Stimulated activated effector memory CD8-positive, alpha-beta T cell treated with anti-CD3 and anti-CD28 coated beads, Interleukin-12 subunit alpha, Interleukin-12 subunit beta, amount 100 ng/mL, for 72 hours (primary cell): ENCODE data around the gene TEAD3.
A peak's percentile ranks its signal among the peaks of the same experiment; 100 is the strongest.
"Not testable (repeated sequence)": the region's sequence is repeated elsewhere in the genome, so short reads cannot be mapped to it uniquely, and the experiment has no call there.

Experiments
- ATAC-seq: fragments of 150-1000 bp; cut with Tn5 transposase; 2 replicates; pipeline ENCODE4 v1.10.0; 2021
- DNase-seq, 2 donors: peaks; one replicate each; pipeline ENCODE4 v3.0.0; 2021 to 2022; ENCODE audit warnings: low spot score in 2 of 2
- H3K27ac Mint-ChIP-seq: one replicate; pipeline ENCODE4 v1.8.0; 2022; ENCODE audit warnings: mild to moderate bottlenecking, mixed read lengths
- H3K36me3 Mint-ChIP-seq: one replicate; pipeline ENCODE4 v1.8.0; 2022; ENCODE audit warnings: mild to moderate bottlenecking, mixed read lengths
- H3K4me1 Mint-ChIP-seq: one replicate; pipeline ENCODE4 v1.8.0; 2022; ENCODE audit warnings: mixed read lengths
- H3K4me3 Mint-ChIP-seq: one replicate; pipeline ENCODE4 v1.8.0; 2022; ENCODE audit warnings: mild to moderate bottlenecking, mixed read lengths
- H3K9me3 Mint-ChIP-seq: one replicate; pipeline ENCODE4 v1.8.0; 2022; ENCODE audit warnings: mixed read lengths

Gene TEAD3

DNA sequence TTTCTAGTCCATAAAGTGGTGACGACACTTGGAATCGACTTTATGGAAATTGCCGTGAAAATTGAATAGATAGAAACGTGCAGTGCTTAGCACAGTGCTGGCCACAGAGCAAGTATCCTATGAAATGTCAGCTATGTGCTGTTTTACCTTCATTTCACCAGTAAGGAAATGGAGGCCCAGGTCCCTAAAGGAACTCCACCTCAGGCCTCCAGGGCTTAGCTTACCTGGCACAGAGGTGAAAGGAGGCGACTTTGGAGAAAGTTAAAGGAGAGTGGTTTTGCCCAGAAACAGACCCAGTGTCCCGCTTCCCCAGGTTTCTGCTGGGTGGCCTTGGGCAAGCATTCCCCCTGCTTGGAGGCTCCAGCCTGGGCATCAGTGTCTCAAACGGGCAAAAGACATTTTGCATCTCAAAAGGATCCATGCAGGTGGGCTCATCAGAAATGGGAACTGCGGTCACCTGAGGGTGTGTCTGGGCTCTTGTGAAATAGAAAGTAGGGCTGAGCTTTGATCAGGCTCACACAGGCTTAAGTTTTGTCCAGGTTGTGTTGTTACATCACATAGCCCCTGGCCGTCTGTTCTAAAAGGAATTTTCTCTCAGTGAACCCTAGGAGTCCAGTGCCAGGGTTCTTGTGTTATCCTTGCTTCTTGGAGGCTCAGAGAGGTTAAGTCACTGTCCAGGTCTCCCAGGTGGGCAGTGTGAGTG is 22.6 kb upstream of the TEAD3 start:
- Mint-ChIP-seq H3K36me3 (peaks cover 5% of the 10 kb centered on the region), H3K4me1 (peaks cover 36% of the 10 kb centered on the region), H3K4me3 (no peak overlapping the region), H3K9me3 (no peaks in the 10 kb centered on the region), H3K27ac (peak overlapping the region; percentile 74)
- no peak for DNase-seq
- no peak for ATAC-seq

GRCh38 chr6:35518566-35519312 is 21.9 kb upstream of the TEAD3 start:
- ATAC-seq (no peak), DNase-seq (no peak)
- Mint-ChIP-seq H3K9me3 (no peaks in the 10 kb centered on the region), H3K4me3 (no peak overlapping the region), H3K27ac (no peak overlapping the region), H3K36me3 (peaks cover 5% of the 10 kb centered on the region), H3K4me1 (peaks cover 29% of the 10 kb centered on the region)

GRCh38 chr6:35517978-35518377 is 21.1 kb upstream of the TEAD3 start:
- H3K27ac Mint-ChIP-seq, H3K4me3 Mint-ChIP-seq, ATAC-seq, H3K9me3 Mint-ChIP-seq, DNase-seq, H3K36me3 Mint-ChIP-seq: not testable (repeated sequence)
- H3K4me1 Mint-ChIP-seq, result peaks cover 22% of the 10 kb centered on the region

DNA sequence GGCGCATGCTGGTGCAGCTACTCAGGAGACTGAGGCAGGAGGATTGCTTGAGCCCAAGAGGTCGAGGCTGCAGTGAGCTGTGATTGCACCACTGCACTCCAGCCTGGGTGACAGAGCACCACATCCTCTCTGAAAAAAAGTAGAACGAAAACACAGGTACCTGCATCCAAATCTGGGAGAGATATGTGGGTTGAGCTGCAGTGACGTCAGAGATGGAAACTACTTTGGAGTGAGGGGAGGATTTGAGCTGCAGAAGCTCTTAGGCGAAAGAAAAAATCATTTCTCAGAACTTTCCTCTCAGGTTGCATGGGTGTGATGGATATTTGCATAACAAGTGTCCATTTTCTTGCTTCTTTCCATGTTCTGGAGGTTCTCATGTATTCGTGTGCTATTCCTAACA is 19.8 kb upstream of the TEAD3 start:
- Mint-ChIP-seq H3K4me1 (peaks cover 9% of the 10 kb centered on the region), H3K36me3 (no peaks in the 10 kb centered on the region), H3K27ac (no peak overlapping the region), H3K9me3 (no peaks in the 10 kb centered on the region), H3K4me3 (no peak overlapping the region)
- ATAC-seq, result no peak
- no peak for DNase-seq

GRCh38 chr6:35515939-35516338 is 19.1 kb upstream of the TEAD3 start:
- ATAC-seq, H3K9me3 Mint-ChIP-seq, H3K4me1 Mint-ChIP-seq, H3K27ac Mint-ChIP-seq, H3K4me3 Mint-ChIP-seq, DNase-seq, H3K36me3 Mint-ChIP-seq: not testable (repeated sequence)

GRCh38 chr6:35514587-35514986 is 17.7 kb upstream of the TEAD3 start:
- ATAC-seq (no peak), DNase-seq (no peak)
- Mint-ChIP-seq H3K27ac (no peak overlapping the region), H3K4me1 (no peaks in the 10 kb centered on the region), H3K9me3 (no peaks in the 10 kb centered on the region), H3K4me3 (no peak overlapping the region), H3K36me3 (no peaks in the 10 kb centered on the region)

- Mint-ChIP-seq H3K27ac (no peak within 1 kb of the TSS), H3K4me1 (no peaks in the 10 kb centered on the region), H3K9me3 (no peaks in the 10 kb centered on the region), H3K4me3 (no peak within 1 kb of the TSS), H3K36me3 (no peaks in the 10 kb centered on the region)
- ATAC-seq (no peak), DNase-seq (no peak)
These were observed 15.9 kb upstream of the TEAD3 start, which contains the start of gene TULP1 for GRCh38 chr6:35512740-35513139. Gene TULP1 (minus strand): TSS chr6:35512896. CDS start chr6:35512858, 38 bp downstream.

DNA sequence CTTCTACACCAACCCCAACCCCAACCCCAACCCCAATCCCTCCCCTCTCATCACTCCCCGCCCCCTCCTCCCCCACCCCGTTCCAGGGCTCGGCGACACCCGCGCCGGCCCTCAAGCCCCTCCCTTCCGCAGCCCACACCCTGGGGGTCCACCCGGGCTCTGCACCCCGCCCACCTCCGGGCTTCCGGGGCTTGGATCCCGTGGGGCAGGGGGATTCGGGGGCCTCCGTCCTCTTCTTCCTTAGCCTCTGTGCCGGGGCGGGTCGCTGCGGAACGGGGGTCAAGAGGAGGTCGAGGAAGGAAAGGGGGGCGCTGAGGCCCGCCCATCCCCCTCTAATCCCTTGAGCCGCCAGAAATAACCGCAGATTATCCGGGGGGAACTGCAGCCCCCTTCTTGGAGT is 15.1 kb upstream of the TEAD3 start:
- ATAC-seq, result no peak
- Mint-ChIP-seq H3K9me3 (no peaks in the 10 kb centered on the region), H3K4me1 (no peaks in the 10 kb centered on the region), H3K36me3 (no peaks in the 10 kb centered on the region), H3K4me3 (no peak overlapping the region), H3K27ac (no peak overlapping the region)
- DNase-seq, result no peak

DNA sequence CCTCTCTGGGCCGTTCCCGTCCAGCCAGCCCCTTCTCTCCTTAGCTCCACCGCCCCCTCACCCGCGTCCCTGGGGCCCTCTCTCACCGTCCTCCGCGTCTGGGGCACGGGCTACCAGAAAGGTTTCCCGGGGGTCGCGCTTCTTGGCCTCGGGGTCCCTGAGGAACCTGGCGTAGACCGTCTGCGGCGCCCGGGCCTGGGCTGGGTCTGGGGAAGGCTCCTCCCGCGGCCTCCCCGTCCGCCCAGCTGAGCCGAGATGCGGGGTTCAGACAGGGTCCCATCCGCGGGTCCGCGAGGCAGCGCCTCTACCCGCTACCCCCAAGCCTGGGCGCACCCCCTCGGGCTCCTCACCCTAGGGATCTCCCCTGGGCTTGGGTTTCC is 14.7 kb upstream of the TEAD3 start:
- Mint-ChIP-seq H3K9me3 (no peaks in the 10 kb centered on the region), H3K36me3 (no peaks in the 10 kb centered on the region), H3K4me1 (no peaks in the 10 kb centered on the region), H3K27ac (peak overlapping the region; percentile 60), H3K4me3 (no peak overlapping the region)
- ATAC-seq (no peak), DNase-seq (no peak)

GRCh38 chr6:35510916-35511561 is 14.2 kb upstream of the TEAD3 start:
- ATAC-seq, result no peak

DNA sequence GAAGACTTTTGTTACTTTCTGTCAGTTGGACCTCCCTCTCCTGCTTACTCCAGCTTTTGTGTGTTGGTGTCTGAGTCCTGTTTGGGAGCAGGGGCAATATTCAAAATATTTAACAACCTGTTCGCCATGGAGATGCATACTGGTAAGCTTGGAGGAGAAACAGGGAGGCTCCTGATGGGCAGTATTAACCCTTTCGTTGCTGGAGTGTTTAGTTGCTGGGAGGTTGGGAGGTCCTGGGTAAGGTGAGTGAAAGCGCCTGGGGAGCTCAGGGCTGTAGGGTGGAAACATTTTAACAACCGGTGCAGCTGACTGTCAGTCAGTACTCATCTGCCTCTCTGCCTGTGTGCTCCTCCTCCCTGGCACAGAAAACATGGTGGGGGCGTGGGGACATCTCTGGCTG is 11.7 kb upstream of the TEAD3 start:
- no peak for DNase-seq
- Mint-ChIP-seq H3K4me3 (no peak overlapping the region), H3K9me3 (no peaks in the 10 kb centered on the region), H3K36me3 (no peaks in the 10 kb centered on the region), H3K4me1 (no peaks in the 10 kb centered on the region), H3K27ac (no peak overlapping the region)
- no peak for ATAC-seq

More at GRCh38 chr6:35510916-35511561, 14.2 kb upstream of the TEAD3 start:
- Mint-ChIP-seq H3K4me3 (no peak overlapping the region), H3K9me3 (no peaks in the 10 kb centered on the region), H3K27ac (peak overlapping the region; percentile 60), H3K4me1 (no peaks in the 10 kb centered on the region), H3K36me3 (no peaks in the 10 kb centered on the region)
- DNase-seq, result no peak

GRCh38 chr6:35508027-35508426 is 11.1 kb upstream of the TEAD3 start:
- H3K4me1 Mint-ChIP-seq, result no peaks in the 10 kb centered on the region
- H3K36me3 Mint-ChIP-seq, result no peaks in the 10 kb centered on the region
- ATAC-seq, result no peak
- H3K4me3 Mint-ChIP-seq, result no peak overlapping the region
- no peak overlapping the region for H3K27ac Mint-ChIP-seq
- no peak for DNase-seq
- no peaks in the 10 kb centered on the region for H3K9me3 Mint-ChIP-seq

DNA sequence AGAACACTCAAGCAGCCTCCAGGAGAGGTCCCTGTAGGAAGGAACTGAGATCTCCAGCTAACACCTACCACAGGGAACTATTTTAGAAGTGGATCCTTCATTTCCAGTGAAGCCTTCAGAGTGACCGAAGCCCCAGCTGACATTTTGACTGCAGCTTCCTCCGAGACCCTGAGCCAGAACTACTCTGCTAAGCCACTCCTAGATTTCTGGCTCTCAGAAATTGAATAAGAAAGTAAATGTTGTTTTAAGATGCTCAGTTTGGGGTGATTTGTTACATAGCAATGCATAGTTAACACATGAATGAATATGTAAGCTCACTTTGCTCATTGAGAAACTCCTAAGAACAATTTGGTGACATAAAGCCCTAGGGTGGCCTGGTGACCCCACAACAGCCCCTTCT is 10.3 kb upstream of the TEAD3 start:
- H3K27ac Mint-ChIP-seq, result no peak overlapping the region

DNA sequence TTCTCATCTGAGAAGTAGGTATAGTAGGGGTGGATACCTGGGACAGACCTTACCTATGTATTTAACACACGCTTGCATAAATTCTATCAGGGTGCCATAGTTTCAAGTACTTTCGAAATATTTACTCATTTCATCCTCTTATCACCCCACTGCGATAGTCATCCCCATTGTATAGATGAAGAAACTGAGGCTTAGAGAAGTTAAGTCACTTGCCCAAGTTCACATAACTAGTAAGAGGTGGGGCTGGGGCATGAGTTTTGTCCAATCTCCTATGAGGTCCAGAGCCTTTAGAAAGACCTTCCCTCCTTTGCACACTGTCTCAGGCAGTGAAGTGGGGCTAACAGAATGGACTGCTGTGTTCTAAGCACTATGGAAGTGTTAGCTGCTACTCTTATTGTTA is 9.7 kb upstream of the TEAD3 start:
- no peaks in the 10 kb centered on the region for H3K36me3 Mint-ChIP-seq
- H3K4me3 Mint-ChIP-seq, result no peak overlapping the region
- no peaks in the 10 kb centered on the region for H3K9me3 Mint-ChIP-seq
- no peak overlapping the region for H3K27ac Mint-ChIP-seq
- no peaks in the 10 kb centered on the region for H3K4me1 Mint-ChIP-seq
- ATAC-seq (no peak), DNase-seq (no peak)

More for the DNA sequence above, 10.3 kb upstream of the TEAD3 start:
- Mint-ChIP-seq H3K4me3 (no peak overlapping the region), H3K36me3 (no peaks in the 10 kb centered on the region), H3K9me3 (no peaks in the 10 kb centered on the region), H3K4me1 (no peaks in the 10 kb centered on the region)
- no peak for DNase-seq
- no peak for ATAC-seq

GRCh38 chr6:35505999-35506412 is 9.1 kb upstream of the TEAD3 start:
- DNase-seq (no peak), ATAC-seq (no peak)
- Mint-ChIP-seq H3K27ac (no peak overlapping the region), H3K4me1 (no peaks in the 10 kb centered on the region), H3K4me3 (no peak overlapping the region), H3K36me3 (no peaks in the 10 kb centered on the region), H3K9me3 (no peaks in the 10 kb centered on the region)

DNA sequence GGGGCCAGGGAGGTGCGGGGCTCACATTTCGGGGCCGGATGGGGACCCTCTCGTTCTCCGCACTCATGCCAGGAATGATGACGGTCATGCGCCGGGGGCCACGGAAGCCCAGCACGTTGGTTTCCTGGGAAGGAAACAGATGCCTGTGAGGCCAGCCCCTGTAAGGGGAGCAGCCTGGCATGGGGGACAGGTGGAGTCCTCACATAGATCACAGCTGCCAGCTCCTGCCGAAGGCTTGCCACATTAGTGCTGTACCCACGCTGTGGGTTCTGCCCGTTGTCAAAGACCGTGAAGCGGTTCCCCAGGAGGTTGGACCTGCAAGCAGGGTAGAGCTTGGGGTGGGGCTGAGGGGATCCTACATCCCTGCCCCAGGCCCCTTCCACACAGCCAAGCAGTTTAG is 6.7 kb upstream of the TEAD3 start:
- H3K4me1 Mint-ChIP-seq, result peaks cover 5% of the 10 kb centered on the region
- no peaks in the 10 kb centered on the region for H3K9me3 Mint-ChIP-seq
- DNase-seq, result no peak
- H3K4me3 Mint-ChIP-seq, result no peak overlapping the region
- H3K36me3 Mint-ChIP-seq, result peaks cover 4% of the 10 kb centered on the region
- no peak overlapping the region for H3K27ac Mint-ChIP-seq
- no peak for ATAC-seq
